Measurements from ENCODE around the gene CALM3. TPM values are rescaled to one million over a fixed set of nuclear protein-coding genes. Genes with fewer than 3 reads are reported as not detected.

Gene CALM3
- total RNA-seq, 1 experiment from 2014 or later: 103 TPM

DNA sequence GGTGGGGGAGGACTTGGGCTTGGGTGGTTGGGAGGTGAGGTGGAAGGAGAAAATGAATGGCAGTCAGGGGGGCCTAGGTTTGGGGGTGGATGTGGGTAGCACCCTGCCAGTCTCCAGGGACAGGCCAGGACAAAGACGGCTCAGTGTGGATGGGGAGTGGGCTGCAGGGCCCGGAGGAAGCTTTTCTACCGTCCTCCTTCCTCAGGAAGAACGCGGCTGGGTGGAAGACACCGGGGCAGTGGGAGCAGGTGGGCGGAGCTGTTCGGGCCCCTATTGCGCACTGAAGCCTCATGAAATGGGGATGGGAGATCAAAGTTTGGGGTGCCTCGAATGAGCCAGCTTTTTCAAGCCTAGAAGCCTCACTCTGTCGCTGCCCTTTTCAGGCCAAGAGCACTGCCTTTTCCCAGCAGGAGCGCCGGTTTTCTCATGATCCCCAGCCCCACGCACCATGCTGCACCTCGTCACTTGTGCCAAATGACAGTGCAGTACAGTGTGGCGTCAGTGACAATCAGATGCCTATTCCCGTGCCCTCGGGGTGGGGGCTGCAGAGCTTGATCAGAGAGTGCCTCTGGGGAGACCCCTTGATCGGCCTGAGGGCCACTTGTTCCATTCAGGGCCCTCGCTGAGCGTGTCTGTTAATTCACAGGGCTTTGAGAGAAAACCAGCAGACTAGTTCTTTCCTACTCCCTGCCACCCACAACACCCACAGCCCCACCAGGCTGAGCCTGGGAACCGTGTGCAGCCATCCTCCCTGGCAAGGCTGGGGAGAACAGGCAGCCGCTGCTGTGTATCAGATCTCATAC lies 1.5 kb downstream of the CALM3 start:
- Mint-ChIP-seq H3K4me3 (ENCODE audit: unreplicated experiment) (peak overlapping the region; percentile 96), H3K36me3 (ENCODE audit: insufficient read depth, unreplicated experiment) (peaks cover 35% of the 10 kb centered on the region), H3K27ac (ENCODE audit: low read depth, unreplicated experiment) (peak overlapping the region; percentile 100), H3K27me3 (ENCODE audit: insufficient read depth, unreplicated experiment) (no peaks in the 10 kb centered on the region), H3K9me3 (ENCODE audit: unreplicated experiment) (no peaks in the 10 kb centered on the region), H3K4me1 (ENCODE audit: insufficient read depth, unreplicated experiment) (peaks cover 4% of the 10 kb centered on the region)
- BruUV-seq (replicated peaks): no TSS peak
- TF ChIP-seq, protein P1, sequence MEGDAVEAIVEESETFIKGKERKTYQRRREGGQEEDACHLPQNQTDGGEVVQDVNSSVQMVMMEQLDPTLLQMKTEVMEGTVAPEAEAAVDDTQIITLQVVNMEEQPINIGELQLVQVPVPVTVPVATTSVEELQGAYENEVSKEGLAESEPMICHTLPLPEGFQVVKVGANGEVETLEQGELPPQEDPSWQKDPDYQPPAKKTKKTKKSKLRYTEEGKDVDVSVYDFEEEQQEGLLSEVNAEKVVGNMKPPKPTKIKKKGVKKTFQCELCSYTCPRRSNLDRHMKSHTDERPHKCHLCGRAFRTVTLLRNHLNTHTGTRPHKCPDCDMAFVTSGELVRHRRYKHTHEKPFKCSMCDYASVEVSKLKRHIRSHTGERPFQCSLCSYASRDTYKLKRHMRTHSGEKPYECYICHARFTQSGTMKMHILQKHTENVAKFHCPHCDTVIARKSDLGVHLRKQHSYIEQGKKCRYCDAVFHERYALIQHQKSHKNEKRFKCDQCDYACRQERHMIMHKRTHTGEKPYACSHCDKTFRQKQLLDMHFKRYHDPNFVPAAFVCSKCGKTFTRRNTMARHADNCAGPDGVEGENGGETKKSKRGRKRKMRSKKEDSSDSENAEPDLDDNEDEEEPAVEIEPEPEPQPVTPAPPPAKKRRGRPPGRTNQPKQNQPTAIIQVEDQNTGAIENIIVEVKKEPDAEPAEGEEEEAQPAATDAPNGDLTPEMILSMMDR (IDR thresholded peaks at IDR 0.05; ENCODE audit: unreplicated experiment): no peak
- no peak for DNase-seq (ENCODE audit: unreplicated experiment)
- intact Hi-C loops (cut with micrococcal nuclease): no loop called here
- CTCF ChIA-PET: interaction anchor here (1.0 to 2.6 kb wide), 5 partner anchors 11 to 89 kb away, joined by 4 to 14 read pairs (median 7); no protein-coding TSS in a partner anchor
- POLR2A ChIA-PET: interaction anchor here (0.6 to 3.5 kb wide), 11 partner anchors 9 to 1157 kb away, joined by 3 to 40 read pairs (median 3); partner anchors contain the start of genes DACT3, PRKD2, SLC1A5 and ZC3H4

DNA sequence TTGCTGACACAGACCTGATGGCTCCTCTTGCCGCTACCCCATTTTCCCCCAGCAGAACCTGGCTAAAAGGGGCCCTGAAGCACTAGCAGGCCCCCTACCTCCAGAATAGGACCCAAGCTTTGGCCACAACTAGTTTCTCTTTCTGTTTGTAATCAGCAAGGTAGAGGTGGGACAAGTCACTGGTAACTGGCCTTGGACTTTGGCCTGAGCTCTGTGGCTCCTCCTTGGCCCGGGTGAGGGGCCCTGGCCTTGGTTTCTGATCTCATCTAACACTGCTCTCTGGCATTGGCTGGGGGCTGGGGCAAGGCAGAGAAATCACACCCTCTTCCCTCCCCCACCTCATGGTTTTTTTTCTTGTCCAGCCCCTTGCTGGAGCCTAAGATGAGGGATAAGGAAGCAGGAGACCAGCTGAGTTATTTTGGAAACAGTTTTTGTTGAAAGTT lies 2.1 kb downstream of the CALM3 start:
- no TSS peak for BruUV-seq (replicated peaks)
- TF ChIP-seq, protein P1 (IDR thresholded peaks at IDR 0.05; ENCODE audit: unreplicated experiment): no peak
- H3K27ac Mint-ChIP-seq (ENCODE audit: low read depth, unreplicated experiment): peak overlapping the region; percentile 100
- H3K4me1 Mint-ChIP-seq (ENCODE audit: insufficient read depth, unreplicated experiment): peaks cover 4% of the 10 kb centered on the region
- ChIA-PET CTCF (interaction anchor here (1.3 to 2.6 kb wide), 2 partner anchors 14 to 59 kb away, joined by 7 to 14 read pairs; no protein-coding TSS in a partner anchor), POLR2A (interaction anchor here (0.7 to 3.5 kb wide), 4 partner anchors 8 to 248 kb away, joined by 3 to 40 read pairs (median 23); partner anchors contain the start of genes AP2S1, DACT3 and PRKD2)
- no peak for DNase-seq (ENCODE audit: unreplicated experiment)
- no peaks in the 10 kb centered on the region for H3K27me3 Mint-ChIP-seq (ENCODE audit: insufficient read depth, unreplicated experiment)
- H3K36me3 Mint-ChIP-seq (ENCODE audit: insufficient read depth, unreplicated experiment): peaks cover 42% of the 10 kb centered on the region
- H3K9me3 Mint-ChIP-seq (ENCODE audit: unreplicated experiment): no peaks in the 10 kb centered on the region
- H3K4me3 Mint-ChIP-seq (ENCODE audit: unreplicated experiment): peak overlapping the region; percentile 96
- intact Hi-C loops (cut with micrococcal nuclease): no loop called here

- CTCF ChIA-PET: interaction anchor here (2.6 kb wide), 1 partner anchor 58 kb away, joined by 14 read pairs; no protein-coding TSS in a partner anchor
- TF ChIP-seq, protein P1 (IDR thresholded peaks at IDR 0.05; ENCODE audit: unreplicated experiment): no peak
- no peak for DNase-seq (ENCODE audit: unreplicated experiment)
- peaks cover 4% of the 10 kb centered on the region for H3K4me1 Mint-ChIP-seq (ENCODE audit: insufficient read depth, unreplicated experiment)
- no peak overlapping the region for H3K27ac Mint-ChIP-seq (ENCODE audit: low read depth, unreplicated experiment)
- peak overlapping the region; percentile 96 for H3K4me3 Mint-ChIP-seq (ENCODE audit: unreplicated experiment)
- H3K36me3 Mint-ChIP-seq (ENCODE audit: insufficient read depth, unreplicated experiment): peaks cover 46% of the 10 kb centered on the region
- intact Hi-C loops (cut with micrococcal nuclease): no loop called here
- BruUV-seq (replicated peaks): no TSS peak
- H3K27me3 Mint-ChIP-seq (ENCODE audit: insufficient read depth, unreplicated experiment): no peaks in the 10 kb centered on the region
- POLR2A ChIA-PET: interaction anchor here (0.7 to 3.5 kb wide), 2 partner anchors 7 to 247 kb away, joined by 3 to 16 read pairs; partner anchors contain the start of gene AP2S1
- H3K9me3 Mint-ChIP-seq (ENCODE audit: unreplicated experiment): no peaks in the 10 kb centered on the region
These were observed 2.7 kb downstream of the CALM3 start for GRCh38 chr19:46603752-46604231.

GRCh38 chr19:46604781-46605355 lies 3.7 kb downstream of the CALM3 start:
- Mint-ChIP-seq H3K9me3 (ENCODE audit: unreplicated experiment) (no peaks in the 10 kb centered on the region), H3K27me3 (ENCODE audit: insufficient read depth, unreplicated experiment) (no peaks in the 10 kb centered on the region), H3K36me3 (ENCODE audit: insufficient read depth, unreplicated experiment) (peaks cover 56% of the 10 kb centered on the region), H3K27ac (ENCODE audit: low read depth, unreplicated experiment) (no peak overlapping the region), H3K4me3 (ENCODE audit: unreplicated experiment) (no peak overlapping the region), H3K4me1 (ENCODE audit: insufficient read depth, unreplicated experiment) (peaks cover 4% of the 10 kb centered on the region)
- no TSS peak for BruUV-seq (replicated peaks)
- ChIA-PET POLR2A (no interaction called here), CTCF (interaction anchor here (0.6 to 4.3 kb wide), 2 partner anchors 12 to 68 kb away, joined by 4 to 25 read pairs; no protein-coding TSS in a partner anchor)
- intact Hi-C loops (cut with micrococcal nuclease): no loop called here
- TF ChIP-seq, protein P1 (IDR thresholded peaks at IDR 0.05; ENCODE audit: unreplicated experiment): no peak
- DNase-seq (ENCODE audit: unreplicated experiment): no peak
